Measurements from ENCODE around the gene WDR59.

DNA sequence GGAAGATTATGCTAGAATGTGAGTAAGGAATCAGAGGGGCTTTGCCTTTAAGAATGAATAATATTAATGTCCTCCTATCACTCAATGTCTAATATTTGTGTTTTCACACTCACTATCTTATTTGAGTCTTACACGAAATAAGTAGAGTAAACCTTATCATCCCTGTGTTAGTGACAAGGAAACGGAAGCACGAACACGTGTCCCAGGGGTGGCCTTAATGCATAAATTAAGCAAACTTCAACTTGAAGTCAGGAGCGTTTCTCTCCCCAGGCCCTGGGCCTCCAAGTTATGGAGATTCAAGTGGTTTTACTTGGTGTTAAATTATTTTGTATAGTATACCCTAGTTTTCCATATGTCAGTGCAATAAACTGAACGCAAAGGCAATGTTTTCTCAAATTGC lies 96.0 kb downstream of the WDR59 start:
- TF ChIP-seq POLR2AphosphoS5 (IDR thresholded peaks at IDR 0.05) (no peak), POLR2A (IDR thresholded peaks at IDR 0.05) (no peak)
- TF ChIP-seq, protein P1, sequence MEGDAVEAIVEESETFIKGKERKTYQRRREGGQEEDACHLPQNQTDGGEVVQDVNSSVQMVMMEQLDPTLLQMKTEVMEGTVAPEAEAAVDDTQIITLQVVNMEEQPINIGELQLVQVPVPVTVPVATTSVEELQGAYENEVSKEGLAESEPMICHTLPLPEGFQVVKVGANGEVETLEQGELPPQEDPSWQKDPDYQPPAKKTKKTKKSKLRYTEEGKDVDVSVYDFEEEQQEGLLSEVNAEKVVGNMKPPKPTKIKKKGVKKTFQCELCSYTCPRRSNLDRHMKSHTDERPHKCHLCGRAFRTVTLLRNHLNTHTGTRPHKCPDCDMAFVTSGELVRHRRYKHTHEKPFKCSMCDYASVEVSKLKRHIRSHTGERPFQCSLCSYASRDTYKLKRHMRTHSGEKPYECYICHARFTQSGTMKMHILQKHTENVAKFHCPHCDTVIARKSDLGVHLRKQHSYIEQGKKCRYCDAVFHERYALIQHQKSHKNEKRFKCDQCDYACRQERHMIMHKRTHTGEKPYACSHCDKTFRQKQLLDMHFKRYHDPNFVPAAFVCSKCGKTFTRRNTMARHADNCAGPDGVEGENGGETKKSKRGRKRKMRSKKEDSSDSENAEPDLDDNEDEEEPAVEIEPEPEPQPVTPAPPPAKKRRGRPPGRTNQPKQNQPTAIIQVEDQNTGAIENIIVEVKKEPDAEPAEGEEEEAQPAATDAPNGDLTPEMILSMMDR (IDR thresholded peaks at IDR 0.05), result no peak

Data from transverse colon (tissue), 4 donors.